Choroid plexus epithelial cell (primary cell): ENCODE data around the gene MBP.

Experiments used
- DNase-seq: peaks from one replicate; pipeline ENCODE4 v3.0.0-alpha.2; 2010; ENCODE audit warnings: low read depth
- H3K4me3 ChIP-seq: 2 replicates; pipeline ENCODE4 v1.5.1; 2011; ENCODE audit warnings: low read depth, mild to moderate bottlenecking, control low read depth, low read length, moderate library complexity
- CTCF ChIP-seq: conservative IDR thresholded peaks from 2 replicates; pipeline ENCODE4 v1.5.1; 2011; ENCODE audit warnings: low read depth, mild to moderate bottlenecking, control low read depth, inconsistent platforms, low read length, moderate library complexity

Gene MBP

GRCh38 chr18:77047803-77048419, 84.7 kb downstream of the MBP start:
- TF ChIP-seq CTCF, result no peak
- DNase-seq, result no peak
- H3K4me3 ChIP-seq, result no peak overlapping the region

GRCh38 chr18:77046994-77047393, 85.6 kb downstream of the MBP start:
- H3K4me3 ChIP-seq, result no peak overlapping the region
- no peak for DNase-seq
- TF ChIP-seq CTCF, result no peak

- no peak for DNase-seq
- no peak overlapping the region for H3K4me3 ChIP-seq
- no peak for TF ChIP-seq CTCF
Observed at GRCh38 chr18:77046409-77046808, 86.2 kb downstream of the MBP start.

- DNase-seq, result no peak
- no peak for TF ChIP-seq CTCF
- H3K4me3 ChIP-seq, result no peak overlapping the region
Observed at GRCh38 chr18:77045677-77046076, 86.9 kb downstream of the MBP start.

GRCh38 chr18:77044866-77045664, 87.5 kb downstream of the MBP start:
- no peak for DNase-seq
- TF ChIP-seq CTCF, result no peak
- no peak overlapping the region for H3K4me3 ChIP-seq

GRCh38 chr18:77043541-77044280, 88.9 kb downstream of the MBP start:
- TF ChIP-seq CTCF, result no peak
- no peak for DNase-seq
- no peak overlapping the region for H3K4me3 ChIP-seq
